Activated CD8-positive, alpha-beta T cell treated with anti-CD3 and anti-CD28 coated beads, Interleukin-2, amount 10 ng/mL, durations not matched to agents 7 days and 5 days (primary cell): ENCODE data around the gene GRK5. TPM values are rescaled to one million over a fixed set of nuclear protein-coding genes. Genes with fewer than 3 reads are reported as not detected.
"Not testable (repeated sequence)": the region's sequence is repeated elsewhere in the genome, so short reads cannot be mapped to it uniquely, and the experiment has no call there.

Source experiments
- ATAC-seq: fragments of 150-1000 bp; cut with Tn5 transposase; one replicate; pipeline ENCODE4 v1.10.0; 2021; ENCODE audit warnings: moderate library complexity
- CTCF ChIA-PET: fragments of 350-600 bp; sonication (Branson Sonifier 250); formaldehyde crosslinking; loops from one replicate; lab custom pipeline; 2021; ENCODE audit warnings: antibody characterized with exemption; lab: Charles Lee
- POLR2A ChIA-PET: fragments of 350-600 bp; sonication (Branson Sonifier 250); formaldehyde crosslinking; loops from one replicate; lab custom pipeline; 2021; ENCODE audit warnings: antibody characterized with exemption; lab: Charles Lee
- DNase-seq: peaks from one replicate; pipeline ENCODE4 v3.0.0-alpha.2; 2020
- H3K27ac Mint-ChIP-seq: one replicate; pipeline ENCODE4 v1.8.0; 2021; ENCODE audit warnings: mild to moderate bottlenecking, mixed read lengths
- H3K27me3 Mint-ChIP-seq: one replicate; pipeline ENCODE4 v1.8.0; 2021; ENCODE audit warnings: low read depth, mixed read lengths
- H3K36me3 Mint-ChIP-seq: one replicate; pipeline ENCODE4 v1.8.0; 2021; ENCODE audit warnings: low read depth, mixed read lengths
- H3K4me1 Mint-ChIP-seq: one replicate; pipeline ENCODE4 v1.8.0; 2021; ENCODE audit warnings: low read depth, mixed read lengths
- H3K4me3 Mint-ChIP-seq: one replicate; pipeline ENCODE4 v1.8.0; 2021; ENCODE audit warnings: mild to moderate bottlenecking, mixed read lengths
- H3K9me3 Mint-ChIP-seq: one replicate; pipeline ENCODE4 v1.8.0; 2022; ENCODE audit warnings: mixed read lengths; ENCODE audit not compliant: insufficient read depth
- total RNA-seq, 2 experiments: library from RNA; stranded (reverse); gene quantifications; one replicate each; pipeline ENCODE4 v1.2.3, GENCODE V29; 2021

GRK5 gene
- total RNA-seq, 2 experiments from 2014 or later: 16.9 to 17.6 TPM

DNA sequence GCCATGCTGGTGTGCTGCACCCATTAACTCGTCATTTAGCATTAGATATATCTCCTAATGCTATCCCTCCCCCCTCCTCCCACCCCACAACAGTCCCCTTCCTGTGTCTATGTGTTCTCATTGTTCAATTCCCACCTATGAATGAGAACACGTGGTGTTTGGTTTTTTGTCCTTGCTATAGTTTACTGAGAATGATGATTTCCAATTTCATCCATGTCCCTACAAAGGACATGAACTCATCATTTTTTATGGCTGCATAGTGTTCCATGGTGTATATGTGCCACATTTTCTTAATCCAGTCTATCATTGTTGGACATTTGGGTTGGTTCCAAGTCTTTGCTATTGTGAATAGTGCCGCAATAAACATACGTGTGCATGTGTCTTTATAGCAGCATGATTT lies 68.8 kb downstream of the GRK5 start:
- ATAC-seq, H3K36me3 Mint-ChIP-seq, CTCF ChIA-PET, H3K27ac Mint-ChIP-seq, H3K4me3 Mint-ChIP-seq, POLR2A ChIA-PET, H3K27me3 Mint-ChIP-seq, H3K9me3 Mint-ChIP-seq, DNase-seq: not testable (repeated sequence)
- peaks cover 38% of the 10 kb centered on the region for H3K4me1 Mint-ChIP-seq

DNA sequence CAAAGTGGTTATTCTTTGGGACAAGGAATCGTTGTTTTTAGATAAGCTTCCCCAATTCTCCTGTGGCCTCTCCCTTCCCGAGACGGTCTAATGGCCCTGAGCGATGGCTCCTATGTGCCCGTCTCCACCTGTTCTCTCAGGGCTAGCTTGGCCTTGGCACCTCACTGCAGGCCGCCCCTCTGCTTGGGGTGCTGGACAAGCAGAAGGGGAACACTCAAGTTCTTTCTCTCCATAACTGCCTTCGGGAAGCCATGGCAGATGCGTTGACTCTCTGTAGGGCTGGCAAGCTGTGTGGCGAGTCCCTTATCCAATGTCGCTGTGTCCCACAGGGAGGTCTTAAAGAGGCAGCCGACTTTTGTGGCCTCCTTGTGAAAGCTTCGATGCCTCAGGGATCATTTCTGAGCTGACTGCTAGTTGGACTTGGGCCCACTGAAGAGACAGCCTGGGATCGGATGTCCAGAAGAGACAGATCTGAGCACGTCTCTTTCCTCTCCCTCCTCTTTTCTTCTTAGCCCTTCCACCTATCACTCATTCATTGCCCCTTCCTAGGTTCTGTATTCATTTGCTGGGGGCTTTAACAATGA lies 70.8 kb downstream of the GRK5 start:
- Mint-ChIP-seq H3K4me1 (peaks cover 30% of the 10 kb centered on the region), H3K4me3 (no peak overlapping the region), H3K27me3 (no peaks in the 10 kb centered on the region), H3K27ac (no peak overlapping the region), H3K36me3 (no peaks in the 10 kb centered on the region), H3K9me3 (no peaks in the 10 kb centered on the region)
- DNase-seq (no peak), ATAC-seq (no peak)
- ChIA-PET POLR2A (no interaction called here), CTCF (no interaction called here)

DNA sequence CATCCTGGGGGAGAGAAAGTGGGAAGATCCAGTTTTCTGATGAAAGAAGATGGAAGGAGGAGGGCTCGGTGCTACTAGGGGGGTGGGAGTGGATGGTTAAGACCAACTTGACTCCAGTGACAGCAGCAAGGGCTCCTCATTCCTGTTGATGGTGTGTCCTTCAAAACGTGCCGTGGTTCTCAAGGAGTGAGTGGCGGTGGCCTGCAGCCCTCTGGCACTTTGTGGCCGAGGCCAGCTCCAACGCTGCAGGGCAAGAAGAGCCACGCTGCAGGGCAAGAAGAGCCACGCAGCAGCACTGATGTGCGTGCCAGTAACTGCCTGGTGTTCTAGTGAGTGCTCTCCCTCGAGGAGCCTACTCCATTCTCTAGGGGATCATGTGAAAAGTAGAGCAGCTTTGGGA lies 72.1 kb downstream of the GRK5 start:
- no peaks in the 10 kb centered on the region for H3K9me3 Mint-ChIP-seq
- ATAC-seq: no peak
- H3K36me3 Mint-ChIP-seq: no peaks in the 10 kb centered on the region
- no peak overlapping the region for H3K4me3 Mint-ChIP-seq
- no peak overlapping the region for H3K27ac Mint-ChIP-seq
- DNase-seq: no peak
- ChIA-PET POLR2A (no interaction called here), CTCF (no interaction called here)
- peaks cover 37% of the 10 kb centered on the region for H3K4me1 Mint-ChIP-seq
- no peaks in the 10 kb centered on the region for H3K27me3 Mint-ChIP-seq

DNA sequence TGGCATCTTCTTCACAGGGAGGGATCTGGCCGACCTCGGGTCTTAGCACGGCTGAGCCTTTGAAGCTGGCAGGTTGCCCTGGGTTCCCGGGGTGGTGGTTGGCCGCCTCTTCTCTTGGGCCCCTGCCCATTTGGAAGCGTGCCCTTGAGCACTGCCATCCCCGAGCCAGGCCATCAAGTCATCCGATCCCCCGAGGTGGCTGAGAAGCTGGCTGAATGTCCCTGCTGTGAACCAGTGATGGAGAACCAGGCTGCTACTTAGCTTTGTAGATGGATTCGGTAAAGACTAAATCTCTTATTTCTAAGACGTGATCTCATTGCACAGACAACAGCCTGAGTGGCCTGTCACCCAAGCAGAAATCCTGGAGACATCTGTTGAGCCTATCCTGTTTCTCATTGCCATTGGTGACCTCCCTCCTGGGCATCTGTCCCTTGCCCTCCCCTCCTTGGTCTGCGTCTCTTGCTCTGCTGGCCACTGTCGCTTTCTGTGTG lies 74.3 kb downstream of the GRK5 start:
- no peaks in the 10 kb centered on the region for H3K9me3 Mint-ChIP-seq
- H3K27me3 Mint-ChIP-seq: no peaks in the 10 kb centered on the region
- CTCF ChIA-PET: interaction anchor here (0.9 to 1.8 kb wide), 3 partner anchors 9 to 72 kb away, joined by 3 to 7 read pairs (median 3); no protein-coding TSS in a partner anchor
- no peaks in the 10 kb centered on the region for H3K36me3 Mint-ChIP-seq
- H3K4me3 Mint-ChIP-seq: no peak overlapping the region
- POLR2A ChIA-PET: interaction anchor here (0.8 kb wide), 1 partner anchor 11 kb away, joined by 4 read pairs; no protein-coding TSS in a partner anchor
- H3K4me1 Mint-ChIP-seq: peaks cover 47% of the 10 kb centered on the region
- no peak for ATAC-seq
- no peak overlapping the region for H3K27ac Mint-ChIP-seq
- no peak for DNase-seq

DNA sequence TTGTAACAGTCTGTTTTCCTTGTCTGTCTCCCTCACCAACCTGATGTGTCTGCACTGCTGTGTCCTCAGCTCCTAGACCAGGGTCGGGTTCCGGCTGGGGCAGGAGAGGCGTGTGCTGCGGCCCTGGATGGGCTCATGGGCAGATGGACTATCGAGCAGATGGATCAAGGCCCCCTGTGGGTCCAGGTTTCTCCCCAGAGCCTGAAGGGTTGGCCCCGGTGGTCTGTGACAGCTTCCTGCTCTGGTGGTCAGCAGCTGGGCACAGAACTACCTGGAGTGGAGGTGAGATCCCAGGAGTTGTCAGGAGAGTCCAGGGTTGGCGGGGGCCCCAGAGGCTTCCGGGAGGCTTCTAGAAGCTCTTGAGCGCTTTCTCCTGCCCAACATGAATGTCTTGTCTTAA lies 75.1 kb downstream of the GRK5 start:
- Mint-ChIP-seq H3K27ac (no peak overlapping the region), H3K4me3 (no peak overlapping the region), H3K27me3 (no peaks in the 10 kb centered on the region), H3K36me3 (no peaks in the 10 kb centered on the region), H3K9me3 (no peaks in the 10 kb centered on the region), H3K4me1 (peaks cover 50% of the 10 kb centered on the region)
- ATAC-seq (no peak), DNase-seq (no peak)
- POLR2A ChIA-PET: no interaction called here
- CTCF ChIA-PET: interaction anchor here (0.9 to 4.1 kb wide), 3 partner anchors 10 to 73 kb away, joined by 3 to 19 read pairs (median 7); no protein-coding TSS in a partner anchor

DNA sequence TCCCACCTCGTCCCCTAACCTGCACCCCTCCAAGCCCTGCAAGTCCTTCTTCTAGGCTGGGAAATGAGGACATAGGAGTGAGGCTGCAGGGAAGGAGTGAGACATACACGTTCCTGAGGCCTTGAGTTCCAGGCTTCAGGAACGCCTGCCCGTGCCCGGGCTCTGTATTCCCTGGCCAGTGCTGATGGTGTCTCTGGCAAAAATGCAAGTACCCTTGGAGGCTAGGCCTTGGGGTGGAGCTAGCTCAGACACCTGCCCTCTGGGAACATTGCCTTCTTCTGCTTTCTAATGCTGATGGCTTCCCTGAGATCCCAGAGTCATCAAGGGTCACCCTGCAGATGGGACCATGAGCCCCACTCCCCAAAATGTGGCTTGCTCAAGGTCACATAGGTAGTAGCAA lies 76.0 kb downstream of the GRK5 start:
- ATAC-seq (peak; percentile 2), DNase-seq (no peak)
- POLR2A ChIA-PET: interaction anchor here (0.9 to 1.6 kb wide), 4 partner anchors 10 to 19 kb away, joined by 3 to 6 read pairs (median 4); no protein-coding TSS in a partner anchor
- Mint-ChIP-seq H3K9me3 (no peaks in the 10 kb centered on the region), H3K27ac (no peak overlapping the region), H3K27me3 (no peaks in the 10 kb centered on the region), H3K36me3 (no peaks in the 10 kb centered on the region), H3K4me1 (peaks cover 57% of the 10 kb centered on the region), H3K4me3 (peak overlapping the region; percentile 32)
- CTCF ChIA-PET: interaction anchor here (1.3 to 4.1 kb wide), 5 partner anchors 11 to 74 kb away, joined by 3 to 19 read pairs (median 7); no protein-coding TSS in a partner anchor

- DNase-seq (peak; percentile 54), ATAC-seq (peak; percentile 76)
- peaks cover 60% of the 10 kb centered on the region for H3K4me1 Mint-ChIP-seq
- no peaks in the 10 kb centered on the region for H3K36me3 Mint-ChIP-seq
- peak overlapping the region; percentile 72 for H3K27ac Mint-ChIP-seq
- ChIA-PET POLR2A (interaction anchor here (0.9 to 1.6 kb wide), 4 partner anchors 10 to 18 kb away, joined by 3 to 6 read pairs (median 4); no protein-coding TSS in a partner anchor), CTCF (interaction anchor here (1.3 to 4.1 kb wide), 4 partner anchors 12 to 23 kb away, joined by 3 to 19 read pairs (median 11); no protein-coding TSS in a partner anchor)
- H3K9me3 Mint-ChIP-seq: no peaks in the 10 kb centered on the region
- H3K27me3 Mint-ChIP-seq: no peaks in the 10 kb centered on the region
- peak overlapping the region; percentile 32 for H3K4me3 Mint-ChIP-seq
Observed at GRCh38 chr10:119283818-119284217, 76.4 kb downstream of the GRK5 start.

- ATAC-seq (no peak), DNase-seq (no peak)
- POLR2A ChIA-PET: interaction anchor here (1.6 kb wide), 1 partner anchor 16 kb away, joined by 6 read pairs; no protein-coding TSS in a partner anchor
- Mint-ChIP-seq H3K4me1 (peaks cover 69% of the 10 kb centered on the region), H3K27me3 (no peaks in the 10 kb centered on the region), H3K9me3 (no peaks in the 10 kb centered on the region), H3K4me3 (peak overlapping the region; percentile 58), H3K36me3 (no peaks in the 10 kb centered on the region), H3K27ac (peak overlapping the region; percentile 80)
- CTCF ChIA-PET: interaction anchor here (1.5 to 4.1 kb wide), 3 partner anchors 12 to 22 kb away, joined by 3 to 19 read pairs (median 18); no protein-coding TSS in a partner anchor
Observed at GRCh38 chr10:119284679-119285096, 77.3 kb downstream of the GRK5 start.

DNA sequence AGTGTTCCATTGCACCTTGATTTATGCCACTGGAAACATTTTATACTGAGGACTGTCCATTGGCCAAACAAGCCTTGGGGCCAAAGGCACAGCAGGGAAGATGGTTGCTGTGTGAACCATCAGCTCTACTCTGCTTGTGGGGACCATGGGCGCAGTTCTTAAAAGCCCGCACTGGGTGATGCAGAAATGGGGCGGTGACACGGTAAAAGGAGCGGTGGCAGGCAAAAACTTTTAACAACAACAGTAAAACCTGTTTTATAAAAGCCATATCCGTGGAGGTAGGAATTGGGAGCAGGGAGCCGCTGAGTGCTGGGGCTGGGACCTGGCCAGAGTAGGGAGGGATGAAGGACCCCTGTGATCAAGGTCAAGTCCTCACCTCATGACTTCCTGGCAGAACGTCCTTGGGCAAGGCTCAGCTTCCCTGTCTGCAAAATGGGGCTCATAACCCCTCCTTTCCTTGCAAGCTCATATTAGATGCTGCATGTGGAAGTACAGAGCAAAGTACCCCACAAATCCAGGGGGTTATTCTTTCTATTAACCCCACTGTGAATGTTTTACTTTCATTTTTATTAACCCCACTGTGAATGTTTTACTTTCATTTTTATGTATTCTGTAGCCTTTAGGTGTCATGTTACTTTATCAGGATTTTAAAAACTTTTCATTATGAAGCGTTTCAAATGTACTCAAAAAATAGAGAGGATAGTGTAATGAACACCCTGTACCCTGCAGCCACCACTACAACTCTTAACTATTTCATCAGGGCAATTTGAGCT lies 78.3 kb downstream of the GRK5 start:
- ChIA-PET CTCF (interaction anchor here (1.2 to 4.1 kb wide), 4 partner anchors 13 to 23 kb away, joined by 3 to 19 read pairs (median 11); no protein-coding TSS in a partner anchor), POLR2A (interaction anchor here (0.7 to 1.6 kb wide), 3 partner anchors 20 to 79 kb away, joined by 3 to 4 read pairs (median 3); partner anchors contain the start of gene GRK5)
- Mint-ChIP-seq H3K4me3 (peak overlapping the region; percentile 58), H3K9me3 (no peaks in the 10 kb centered on the region), H3K36me3 (no peaks in the 10 kb centered on the region), H3K27ac (peak overlapping the region; percentile 80), H3K4me1 (peaks cover 75% of the 10 kb centered on the region), H3K27me3 (peaks cover under 1% of the 10 kb centered on the region)
- ATAC-seq: peak; percentile 28
- DNase-seq: no peak

DNA sequence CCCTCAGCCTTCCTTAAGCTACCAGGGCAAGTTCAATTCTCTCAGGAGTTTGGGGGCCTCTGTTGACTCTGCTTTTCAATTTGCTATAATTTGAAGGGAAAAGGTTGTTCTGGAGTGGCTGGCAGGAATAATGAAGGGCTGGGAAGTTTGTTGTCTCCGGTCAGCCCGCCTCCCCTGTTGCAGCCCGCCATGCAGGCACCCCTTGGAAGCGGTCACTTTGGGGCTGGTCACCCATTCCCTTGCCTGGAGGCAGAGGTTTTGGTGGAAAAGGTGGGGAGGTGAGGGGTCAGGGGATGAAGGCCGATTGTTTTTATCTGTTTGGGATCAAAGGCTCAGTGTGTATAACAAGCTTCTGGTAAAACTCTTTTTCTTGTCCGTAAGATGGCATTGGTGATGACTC lies 79.1 kb downstream of the GRK5 start:
- DNase-seq: no peak
- Mint-ChIP-seq H3K27me3 (peaks cover 2% of the 10 kb centered on the region), H3K36me3 (no peaks in the 10 kb centered on the region), H3K9me3 (no peaks in the 10 kb centered on the region), H3K4me3 (peak overlapping the region; percentile 58), H3K27ac (peak overlapping the region; percentile 53), H3K4me1 (peaks cover 74% of the 10 kb centered on the region)
- no peak for ATAC-seq
- ChIA-PET POLR2A (interaction anchor here (0.7 to 1.6 kb wide), 3 partner anchors 20 to 79 kb away, joined by 3 to 4 read pairs (median 3); partner anchors contain the start of gene GRK5), CTCF (interaction anchor here (1.2 to 4.1 kb wide), 3 partner anchors 14 to 24 kb away, joined by 3 to 19 read pairs (median 18); no protein-coding TSS in a partner anchor)

GRCh38 chr10:119286983-119287633 lies 79.7 kb downstream of the GRK5 start:
- Mint-ChIP-seq H3K9me3 (no peaks in the 10 kb centered on the region), H3K27me3 (peaks cover 2% of the 10 kb centered on the region), H3K27ac (peak overlapping the region; percentile 53), H3K36me3 (no peaks in the 10 kb centered on the region), H3K4me3 (no peak overlapping the region), H3K4me1 (peaks cover 77% of the 10 kb centered on the region)
- DNase-seq (no peak), ATAC-seq (no peak)
- ChIA-PET POLR2A (no interaction called here), CTCF (interaction anchor here (1.2 to 4.1 kb wide), 3 partner anchors 19 to 80 kb away, joined by 3 to 18 read pairs (median 3); partner anchors contain the start of gene GRK5)
